ENCODE results near the gene ZNF764.

DNA sequence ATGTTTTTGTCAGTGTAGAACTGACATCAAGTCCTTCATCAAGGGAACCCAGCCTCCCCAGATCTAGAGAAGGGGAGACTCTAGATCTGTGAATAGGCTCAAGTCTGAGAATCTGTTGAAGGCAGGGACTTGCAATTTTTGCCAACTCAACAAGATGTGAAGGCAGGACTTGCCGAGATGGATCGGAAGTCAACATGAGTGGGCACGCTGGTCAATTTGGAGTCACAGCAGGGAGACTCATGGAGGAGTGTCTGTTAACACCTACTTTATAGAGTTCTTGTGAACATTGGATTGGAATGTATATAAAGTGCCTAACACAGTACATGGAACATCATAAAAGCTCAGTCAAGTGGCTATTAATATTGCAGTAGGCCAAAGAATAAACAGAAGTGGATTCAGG lies 42.0 kb upstream of the ZNF764 start:
- TF ChIP-seq, protein P1, sequence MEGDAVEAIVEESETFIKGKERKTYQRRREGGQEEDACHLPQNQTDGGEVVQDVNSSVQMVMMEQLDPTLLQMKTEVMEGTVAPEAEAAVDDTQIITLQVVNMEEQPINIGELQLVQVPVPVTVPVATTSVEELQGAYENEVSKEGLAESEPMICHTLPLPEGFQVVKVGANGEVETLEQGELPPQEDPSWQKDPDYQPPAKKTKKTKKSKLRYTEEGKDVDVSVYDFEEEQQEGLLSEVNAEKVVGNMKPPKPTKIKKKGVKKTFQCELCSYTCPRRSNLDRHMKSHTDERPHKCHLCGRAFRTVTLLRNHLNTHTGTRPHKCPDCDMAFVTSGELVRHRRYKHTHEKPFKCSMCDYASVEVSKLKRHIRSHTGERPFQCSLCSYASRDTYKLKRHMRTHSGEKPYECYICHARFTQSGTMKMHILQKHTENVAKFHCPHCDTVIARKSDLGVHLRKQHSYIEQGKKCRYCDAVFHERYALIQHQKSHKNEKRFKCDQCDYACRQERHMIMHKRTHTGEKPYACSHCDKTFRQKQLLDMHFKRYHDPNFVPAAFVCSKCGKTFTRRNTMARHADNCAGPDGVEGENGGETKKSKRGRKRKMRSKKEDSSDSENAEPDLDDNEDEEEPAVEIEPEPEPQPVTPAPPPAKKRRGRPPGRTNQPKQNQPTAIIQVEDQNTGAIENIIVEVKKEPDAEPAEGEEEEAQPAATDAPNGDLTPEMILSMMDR (conservative IDR thresholded peaks at IDR 0.05; ENCODE audit: low read length) = no peak
- no peak for TF ChIP-seq EZH2phosphoT487 (IDR thresholded peaks at IDR 0.05; ENCODE audit: borderline replicate concordance)
